Activated T-cell treated with anti-CD3 and anti-CD28 coated beads, Interleukin-2, amount 50 U/mL, for 72 hours (primary cell): ENCODE measurements around the gene PVRIG. TPM values are rescaled to one million over a fixed set of nuclear protein-coding genes. Genes with fewer than 3 reads are reported as not detected.
"Not testable (repeated sequence)": the region's sequence is repeated elsewhere in the genome, so short reads cannot be mapped to it uniquely, and the experiment has no call there.

ENCODE experiments used
- ATAC-seq, 2 donors: fragments of 150-1000 bp; cut with Tn5 transposase; replicated peaks in 1 of 2; 2 replicates each; pipeline ENCODE4 v1.10.0; 2021; ENCODE audit warnings: moderate library complexity in 2 of 2, mild to moderate bottlenecking in 1 of 2
- DNase-seq, 2 donors: peaks; one replicate each; pipeline ENCODE4 v3.0.0; 2021 to 2022; ENCODE audit warnings: mixed read lengths in 1 of 2
- H3K27ac Mint-ChIP-seq: one replicate; pipeline ENCODE4 v1.8.0; 2022; ENCODE audit warnings: mild to moderate bottlenecking, moderate library complexity, mixed read lengths
- H3K27me3 Mint-ChIP-seq: one replicate; pipeline ENCODE4 v1.8.0; 2022; ENCODE audit warnings: low read depth, mixed read lengths
- H3K36me3 Mint-ChIP-seq, 2 donors: one replicate each; pipeline ENCODE4 v1.8.0; 2022; ENCODE audit warnings: mixed read lengths in 2 of 2, mild to moderate bottlenecking in 1 of 2; ENCODE audit not compliant: insufficient read depth in 2 of 2
- H3K4me1 Mint-ChIP-seq: one replicate; pipeline ENCODE4 v1.8.0; 2022; ENCODE audit warnings: low read depth, mixed read lengths
- H3K4me3 Mint-ChIP-seq, 2 donors: one replicate each; pipeline ENCODE4 v1.8.0; 2022; ENCODE audit warnings: mild to moderate bottlenecking in 2 of 2, mixed read lengths in 2 of 2, moderate library complexity in 2 of 2
- H3K9me3 Mint-ChIP-seq, 2 donors: one replicate each; pipeline ENCODE4 v1.8.0; 2022; ENCODE audit warnings: mixed read lengths in 2 of 2
- total RNA-seq, 2 donors: library from RNA; stranded (reverse); gene quantifications; one replicate each; pipeline ENCODE4 v1.2.3, GENCODE V29; 2022

The PVRIG gene
- total RNA-seq, 2 donors from 2014 or later = 26.7 to 34.4 TPM

- ATAC-seq (no peak), DNase-seq (no peak)
- Mint-ChIP-seq H3K27me3 (no peaks in the 10 kb centered on the region), H3K4me1 (peaks cover 60% of the 10 kb centered on the region), H3K27ac (peak overlapping the region; percentile 98), H3K36me3 (peaks cover 31 to 36% of the 10 kb centered on the region in 2 donors), H3K9me3 (no peaks in the 10 kb centered on the region), H3K4me3 (peak overlapping the region; percentile 82 to 98)
Observed at GRCh38 chr7:100221767-100222444, 2.2 kb downstream of the PVRIG start.

- DNase-seq = no peak
- peak overlapping the region; percentile 98 for H3K27ac Mint-ChIP-seq
- ATAC-seq = no peak
- no peaks in the 10 kb centered on the region for H3K9me3 Mint-ChIP-seq
- peaks cover 54% of the 10 kb centered on the region for H3K4me1 Mint-ChIP-seq
- peaks cover 31 to 36% of the 10 kb centered on the region in 2 donors for H3K36me3 Mint-ChIP-seq
- H3K27me3 Mint-ChIP-seq = no peaks in the 10 kb centered on the region
- peak overlapping the region; percentile 82 to 98 for H3K4me3 Mint-ChIP-seq
Observed at GRCh38 chr7:100222445-100223132, 2.8 kb downstream of the PVRIG start.

- Mint-ChIP-seq H3K4me3 (peak overlapping the region; percentile 82 to 98), H3K27ac (peak overlapping the region; percentile 96), H3K4me1 (peaks cover 49% of the 10 kb centered on the region), H3K36me3 (peaks cover 31 to 36% of the 10 kb centered on the region in 2 donors)
- not testable (repeated sequence) for H3K9me3 Mint-ChIP-seq, H3K27me3 Mint-ChIP-seq, ATAC-seq
- DNase-seq = peak in 1 of 2 donors; percentile 34
Observed at GRCh38 chr7:100223376-100223927, 3.7 kb downstream of the PVRIG start.

GRCh38 chr7:100224891-100225290 lies 5.1 kb downstream of the PVRIG start:
- not testable (repeated sequence) for DNase-seq, ATAC-seq, H3K9me3 Mint-ChIP-seq, H3K27me3 Mint-ChIP-seq
- H3K27ac Mint-ChIP-seq = peak overlapping the region; percentile 73
- H3K4me3 Mint-ChIP-seq = peak overlapping the region in 1 of 2 donors; percentile 82
- peaks cover 26 to 33% of the 10 kb centered on the region in 2 donors for H3K36me3 Mint-ChIP-seq
- H3K4me1 Mint-ChIP-seq = peaks cover 48% of the 10 kb centered on the region

GRCh38 chr7:100234660-100235317 lies 15.0 kb downstream of the PVRIG start:
- not testable (repeated sequence) for H3K27me3 Mint-ChIP-seq, DNase-seq, H3K27ac Mint-ChIP-seq, H3K4me3 Mint-ChIP-seq, H3K9me3 Mint-ChIP-seq
- Mint-ChIP-seq H3K4me1 (peaks cover 36% of the 10 kb centered on the region), H3K36me3 (peaks cover 12 to 19% of the 10 kb centered on the region in 2 donors)
- ATAC-seq = peak; percentile 11 to 13

- H3K27ac Mint-ChIP-seq, H3K4me3 Mint-ChIP-seq, H3K27me3 Mint-ChIP-seq, ATAC-seq, H3K9me3 Mint-ChIP-seq, H3K36me3 Mint-ChIP-seq, DNase-seq: not testable (repeated sequence)
- H3K4me1 Mint-ChIP-seq = peaks cover 43% of the 10 kb centered on the region
Observed at GRCh38 chr7:100239975-100240374, 20.2 kb downstream of the PVRIG start.

- peaks cover 38% of the 10 kb centered on the region for H3K4me1 Mint-ChIP-seq
- DNase-seq = peak; percentile 75 to 78
- H3K36me3 Mint-ChIP-seq, H3K27me3 Mint-ChIP-seq, H3K9me3 Mint-ChIP-seq: not testable (repeated sequence)
- H3K27ac Mint-ChIP-seq = peak overlapping the region; percentile 32
- H3K4me3 Mint-ChIP-seq = peak overlapping the region; percentile 19 to 58
- peak; percentile 87 to 96 for ATAC-seq
Observed at GRCh38 chr7:100243385-100243784, 23.6 kb downstream of the PVRIG start.

- peak overlapping the region; percentile 14 for H3K27ac Mint-ChIP-seq
- H3K36me3 Mint-ChIP-seq = not testable (repeated sequence)
Observed at GRCh38 chr7:100244988-100245605, 25.3 kb downstream of the PVRIG start.

GRCh38 chr7:100246121-100246864 lies 26.5 kb downstream of the PVRIG start:
- not testable (repeated sequence) for ATAC-seq, H3K36me3 Mint-ChIP-seq, DNase-seq, H3K9me3 Mint-ChIP-seq, H3K27me3 Mint-ChIP-seq, H3K4me3 Mint-ChIP-seq
- Mint-ChIP-seq H3K27ac (peak overlapping the region; percentile 66), H3K4me1 (peaks cover 31% of the 10 kb centered on the region)

More at GRCh38 chr7:100244988-100245605, 25.3 kb downstream of the PVRIG start:
- peaks cover 33% of the 10 kb centered on the region for H3K4me1 Mint-ChIP-seq
- H3K4me3 Mint-ChIP-seq, ATAC-seq, DNase-seq, H3K9me3 Mint-ChIP-seq, H3K27me3 Mint-ChIP-seq: not testable (repeated sequence)

- not testable (repeated sequence) for ATAC-seq, H3K4me3 Mint-ChIP-seq, H3K36me3 Mint-ChIP-seq, DNase-seq, H3K9me3 Mint-ChIP-seq, H3K27me3 Mint-ChIP-seq
- Mint-ChIP-seq H3K27ac (peak overlapping the region; percentile 66), H3K4me1 (peaks cover 31% of the 10 kb centered on the region)
Observed at GRCh38 chr7:100246865-100247137, 27.1 kb downstream of the PVRIG start.

GRCh38 chr7:100247152-100247757 lies 27.5 kb downstream of the PVRIG start:
- H3K27me3 Mint-ChIP-seq = no peaks in the 10 kb centered on the region
- H3K9me3 Mint-ChIP-seq = no peaks in the 10 kb centered on the region
- no peak for ATAC-seq
- H3K4me1 Mint-ChIP-seq = peaks cover 29% of the 10 kb centered on the region
- no peak overlapping the region for H3K4me3 Mint-ChIP-seq
- no peaks in the 10 kb centered on the region for H3K36me3 Mint-ChIP-seq
- no peak for DNase-seq
- no peak overlapping the region for H3K27ac Mint-ChIP-seq

- Mint-ChIP-seq H3K4me3 (no peak overlapping the region), H3K27ac (no peak overlapping the region), H3K27me3 (no peaks in the 10 kb centered on the region), H3K36me3 (no peaks in the 10 kb centered on the region), H3K9me3 (no peaks in the 10 kb centered on the region), H3K4me1 (peaks cover 17% of the 10 kb centered on the region)
- ATAC-seq (no peak), DNase-seq (no peak)
Observed at GRCh38 chr7:100248483-100248882, 28.7 kb downstream of the PVRIG start.
